RKO (cell line): ENCODE results near the gene PAXX.

ENCODE experiments used
- DNase-seq: peaks from one replicate; pipeline ENCODE4 v3.0.0-alpha.2; 2016; ENCODE audit warnings: low spot score

The PAXX gene

GRCh38 chr9:136968333-136969127 lies 23.7 kb upstream of the PAXX start:
- no peak for DNase-seq

- no peak for DNase-seq
Measured at GRCh38 chr9:136969150-136969549, 23.1 kb upstream of the PAXX start.

GRCh38 chr9:136969774-136970173 lies 22.4 kb upstream of the PAXX start:
- DNase-seq: no peak

GRCh38 chr9:136970361-136970760 lies 21.9 kb upstream of the PAXX start:
- DNase-seq: no peak

- DNase-seq: no peak
Measured at GRCh38 chr9:136971746-136972145, 20.5 kb upstream of the PAXX start.

- DNase-seq: no peak
Measured at GRCh38 chr9:136972335-136972734, 19.9 kb upstream of the PAXX start.

- no peak for DNase-seq
Measured at GRCh38 chr9:136972743-136973142, 19.5 kb upstream of the PAXX start.

- no peak for DNase-seq
Measured at GRCh38 chr9:136973618-136974617, 18.3 kb upstream of the PAXX start.

- no peak for DNase-seq
Measured at GRCh38 chr9:136974817-136975535, 17.2 kb upstream of the PAXX start.

- DNase-seq: no peak
Measured at GRCh38 chr9:136975644-136976043, 16.6 kb upstream of the PAXX start.

- DNase-seq: no peak
Measured at GRCh38 chr9:136977223-136977622, 15.0 kb upstream of the PAXX start, which contains the start of gene PTGDS. Gene PTGDS (plus strand): TSS chr9:136977504. CDS start chr9:136977579, 75 bp downstream.

GRCh38 chr9:136977649-136978072 lies 14.6 kb upstream of the PAXX start:
- DNase-seq: no peak

- DNase-seq: peak; percentile 35
Measured at GRCh38 chr9:136978073-136978864, 14.0 kb upstream of the PAXX start.

- DNase-seq: no peak
Measured at GRCh38 chr9:136978865-136979544, 13.2 kb upstream of the PAXX start.

- no peak for DNase-seq
Measured at GRCh38 chr9:136979769-136980587, 12.2 kb upstream of the PAXX start.

GRCh38 chr9:136980669-136981478 lies 11.3 kb upstream of the PAXX start:
- DNase-seq: no peak

- DNase-seq: no peak
Measured at GRCh38 chr9:136981588-136982231, 10.5 kb upstream of the PAXX start.
